IPS-20b (cell line): Measurements from ENCODE around the gene IGF2BP2.

Experiments
- H3K27ac ChIP-seq: one replicate; pipeline ENCODE4 v1.5.1; 2013; ENCODE audit warnings: low read length
- H3K27me3 ChIP-seq: 2 replicates; pipeline ENCODE4 v1.6.1; 2013; ENCODE audit warnings: mild to moderate bottlenecking, low read length, inconsistent platforms; ENCODE audit not compliant: insufficient read depth
- H3K36me3 ChIP-seq: 2 replicates; pipeline ENCODE4 v1.6.1; 2013; ENCODE audit warnings: low read depth, mild to moderate bottlenecking, inconsistent platforms, low read length, moderate library complexity; ENCODE audit not compliant: insufficient read depth
- H3K4me1 ChIP-seq: 2 replicates; pipeline ENCODE4 v1.6.1; 2013; ENCODE audit warnings: mild to moderate bottlenecking, control low read depth, inconsistent platforms, low read length, moderate library complexity; ENCODE audit not compliant: insufficient read depth
- H3K4me3 ChIP-seq: 2 replicates; pipeline ENCODE4 v1.5.1; 2013; ENCODE audit warnings: mild to moderate bottlenecking, low read length, inconsistent platforms
- H3K9ac ChIP-seq: 2 replicates; pipeline ENCODE4 v1.6.1; 2013; ENCODE audit warnings: low read depth, mild to moderate bottlenecking, inconsistent platforms, low read length, moderate library complexity
- H3K9me3 ChIP-seq: 2 replicates; pipeline ENCODE4 v1.6.1; 2013; ENCODE audit warnings: mild to moderate bottlenecking, low read depth, low read length, inconsistent platforms; ENCODE audit not compliant: insufficient read depth

The IGF2BP2 gene

GRCh38 chr3:185741586-185741985, 83.3 kb downstream of the IGF2BP2 start:
- Histone ChIP-seq H3K9me3 (no peaks in the 10 kb centered on the region), H3K4me3 (no peak overlapping the region), H3K4me1 (peaks cover 19% of the 10 kb centered on the region), H3K27me3 (no peaks in the 10 kb centered on the region), H3K36me3 (no peaks in the 10 kb centered on the region), H3K9ac (no peak overlapping the region), H3K27ac (no peak overlapping the region)

DNA sequence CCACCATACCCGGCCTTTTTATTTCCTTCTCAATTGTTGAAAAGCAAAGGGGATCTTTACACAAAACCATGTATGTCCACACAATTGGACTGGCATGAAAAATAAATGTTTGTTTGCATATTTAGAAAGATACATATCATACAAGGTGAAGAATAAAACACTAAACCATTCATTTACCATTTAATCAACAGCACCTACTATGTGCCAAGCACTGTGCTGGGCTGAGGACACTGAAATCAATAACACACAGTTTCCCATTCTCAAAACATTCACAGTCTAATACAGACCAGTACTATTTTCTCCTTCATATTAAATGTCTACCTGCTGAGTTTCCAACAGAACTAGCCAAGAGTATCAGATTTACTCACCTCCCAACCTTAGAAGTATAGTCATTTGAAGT, 84.7 kb downstream of the IGF2BP2 start:
- no peaks in the 10 kb centered on the region for H3K36me3 ChIP-seq
- H3K27me3 ChIP-seq = no peaks in the 10 kb centered on the region
- no peak overlapping the region for H3K27ac ChIP-seq
- no peak overlapping the region for H3K4me3 ChIP-seq
- H3K4me1 ChIP-seq = peaks cover 10% of the 10 kb centered on the region
- no peak overlapping the region for H3K9ac ChIP-seq
- H3K9me3 ChIP-seq = no peaks in the 10 kb centered on the region

DNA sequence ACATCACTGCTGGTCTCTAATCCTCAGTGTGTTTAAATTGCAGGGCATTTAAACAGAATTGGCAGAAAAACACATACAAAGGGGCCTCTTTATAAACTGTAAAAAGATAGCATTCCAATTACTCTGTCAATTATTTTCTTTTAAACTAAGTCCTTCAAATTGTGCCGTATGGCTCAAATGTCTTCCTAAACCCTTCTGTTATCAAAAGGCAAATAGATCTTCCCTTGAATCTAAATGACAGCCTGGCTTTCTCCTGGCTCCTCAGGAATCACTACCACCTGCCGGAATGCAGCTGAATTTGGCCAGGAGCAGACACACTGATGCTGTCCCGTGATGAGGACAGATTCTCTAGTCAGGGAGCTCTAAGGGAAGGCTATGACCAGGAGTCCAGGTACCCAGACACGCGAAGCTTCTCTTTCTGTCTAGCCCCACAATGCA, 85.6 kb downstream of the IGF2BP2 start:
- Histone ChIP-seq H3K27me3 (no peaks in the 10 kb centered on the region), H3K4me1 (peaks cover 8% of the 10 kb centered on the region), H3K4me3 (no peak overlapping the region), H3K36me3 (no peaks in the 10 kb centered on the region), H3K9ac (no peak overlapping the region), H3K9me3 (no peaks in the 10 kb centered on the region), H3K27ac (no peak overlapping the region)

DNA sequence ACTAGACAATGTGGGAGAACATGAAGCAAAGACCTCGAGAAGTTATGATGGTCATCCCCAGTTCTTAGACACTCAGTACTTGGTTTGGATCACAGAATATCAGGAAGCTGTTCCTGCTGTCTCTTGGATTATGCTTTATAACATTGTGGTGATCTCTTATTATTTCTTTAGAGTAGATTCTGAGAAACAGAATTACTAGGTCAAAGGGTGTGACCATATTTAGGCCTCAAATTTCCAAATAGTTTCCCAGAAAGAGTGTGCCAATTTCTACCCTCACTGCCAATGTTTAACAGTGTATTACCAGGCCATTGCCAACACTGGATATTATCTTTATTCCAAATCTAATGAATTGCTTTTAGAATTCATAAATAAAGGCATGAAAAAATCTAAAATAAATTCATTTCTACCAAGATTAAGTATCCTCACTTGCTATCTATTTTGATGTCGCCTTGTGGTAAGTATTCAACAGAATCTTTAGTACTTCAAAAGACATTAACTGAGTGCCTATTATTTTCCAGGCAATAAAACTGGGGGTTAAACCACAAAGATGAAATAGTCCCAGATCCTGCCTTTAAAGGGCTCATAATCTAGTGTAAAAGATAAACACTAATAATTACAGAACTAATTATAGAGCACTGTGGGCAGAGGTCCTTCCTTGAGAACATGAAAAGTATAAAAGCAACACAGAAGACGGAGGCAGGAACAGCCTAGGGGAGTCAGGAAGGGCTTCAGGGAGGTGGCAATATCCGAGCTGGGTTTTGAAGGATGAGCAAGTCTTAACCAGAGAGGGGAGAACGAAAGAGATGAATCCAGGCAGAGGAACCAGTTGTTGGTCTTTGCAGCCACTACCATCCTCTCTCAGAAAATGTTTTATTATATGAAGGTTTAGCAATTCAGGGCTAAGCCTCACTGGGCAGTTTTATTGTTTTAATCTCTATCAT, 86.8 kb downstream of the IGF2BP2 start:
- no peak overlapping the region for H3K27ac ChIP-seq
- no peaks in the 10 kb centered on the region for H3K9me3 ChIP-seq
- no peaks in the 10 kb centered on the region for H3K27me3 ChIP-seq
- H3K9ac ChIP-seq = no peak overlapping the region
- H3K4me3 ChIP-seq = no peak overlapping the region
- H3K4me1 ChIP-seq = peaks cover 9% of the 10 kb centered on the region
- H3K36me3 ChIP-seq = no peaks in the 10 kb centered on the region

- Histone ChIP-seq H3K4me1 (peaks cover 19% of the 10 kb centered on the region), H3K4me3 (no peak overlapping the region), H3K9me3 (no peaks in the 10 kb centered on the region), H3K9ac (no peak overlapping the region), H3K36me3 (no peaks in the 10 kb centered on the region), H3K27ac (no peak overlapping the region), H3K27me3 (no peaks in the 10 kb centered on the region)
These were observed 87.8 kb downstream of the IGF2BP2 start for GRCh38 chr3:185737020-185737419.

DNA sequence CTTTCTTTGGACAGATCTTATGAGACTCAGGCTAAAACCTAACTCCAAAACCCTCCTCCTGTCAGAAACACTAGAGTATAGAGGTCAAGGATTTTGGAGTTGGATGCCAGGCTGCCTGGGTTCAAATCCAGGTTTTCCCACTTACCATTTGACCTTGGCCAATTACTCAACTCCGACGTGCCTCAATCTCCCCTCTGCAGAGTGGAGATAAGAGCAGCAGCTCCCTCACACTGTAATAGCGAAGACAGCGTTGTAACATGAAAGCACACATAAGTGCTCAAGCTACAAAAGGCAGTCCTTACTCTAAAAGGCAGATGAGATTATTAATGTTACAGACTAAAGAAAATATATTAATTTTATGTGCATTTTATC, 90.1 kb downstream of the IGF2BP2 start:
- no peaks in the 10 kb centered on the region for H3K36me3 ChIP-seq
- H3K27ac ChIP-seq = no peak overlapping the region
- no peak overlapping the region for H3K4me3 ChIP-seq
- no peak overlapping the region for H3K9ac ChIP-seq
- no peaks in the 10 kb centered on the region for H3K9me3 ChIP-seq
- H3K4me1 ChIP-seq = peaks cover 19% of the 10 kb centered on the region
- H3K27me3 ChIP-seq = no peaks in the 10 kb centered on the region

GRCh38 chr3:185733980-185734724, 90.7 kb downstream of the IGF2BP2 start:
- H3K36me3 ChIP-seq = no peaks in the 10 kb centered on the region
- no peak overlapping the region for H3K27ac ChIP-seq
- H3K27me3 ChIP-seq = no peaks in the 10 kb centered on the region
- no peak overlapping the region for H3K4me3 ChIP-seq
- no peak overlapping the region for H3K9ac ChIP-seq
- H3K9me3 ChIP-seq = no peaks in the 10 kb centered on the region
- peaks cover 17% of the 10 kb centered on the region for H3K4me1 ChIP-seq

DNA sequence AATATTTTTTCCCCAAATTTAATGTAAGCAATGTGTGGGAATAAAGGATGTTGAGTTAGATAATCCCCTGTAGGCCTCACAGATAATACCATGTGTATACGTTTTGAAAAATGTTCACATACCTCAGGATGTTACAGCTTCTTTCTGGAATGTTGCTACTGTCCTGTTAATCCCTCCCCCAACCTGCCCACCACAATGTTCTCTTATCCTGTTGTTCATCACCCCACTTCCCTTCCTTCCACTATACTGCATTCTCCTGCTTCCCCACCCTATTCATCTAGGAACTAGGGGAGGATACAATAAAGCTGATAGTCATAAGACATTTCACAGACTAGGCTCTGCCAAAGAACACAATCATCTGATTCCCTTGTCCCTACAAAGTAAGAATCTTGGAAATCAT, 92.1 kb downstream of the IGF2BP2 start:
- Histone ChIP-seq H3K27me3 (no peaks in the 10 kb centered on the region), H3K36me3 (no peaks in the 10 kb centered on the region), H3K4me1 (peaks cover 28% of the 10 kb centered on the region), H3K27ac (no peak overlapping the region), H3K9ac (no peak overlapping the region), H3K4me3 (no peak overlapping the region), H3K9me3 (no peaks in the 10 kb centered on the region)

- H3K27me3 ChIP-seq = no peaks in the 10 kb centered on the region
- no peaks in the 10 kb centered on the region for H3K36me3 ChIP-seq
- no peak overlapping the region for H3K27ac ChIP-seq
- no peak overlapping the region for H3K9ac ChIP-seq
- H3K4me3 ChIP-seq = no peak overlapping the region
- no peaks in the 10 kb centered on the region for H3K9me3 ChIP-seq
- H3K4me1 ChIP-seq = peaks cover 44% of the 10 kb centered on the region
These were observed 94.3 kb downstream of the IGF2BP2 start for GRCh38 chr3:185730550-185730949.

GRCh38 chr3:185729337-185730055, 95.3 kb downstream of the IGF2BP2 start:
- Histone ChIP-seq H3K9ac (no peak overlapping the region), H3K27ac (no peak overlapping the region), H3K4me1 (peaks cover 54% of the 10 kb centered on the region), H3K27me3 (no peaks in the 10 kb centered on the region), H3K4me3 (no peak overlapping the region), H3K36me3 (no peaks in the 10 kb centered on the region), H3K9me3 (no peaks in the 10 kb centered on the region)

GRCh38 chr3:185728630-185729336, 96.1 kb downstream of the IGF2BP2 start:
- H3K27ac ChIP-seq = no peak overlapping the region
- no peak overlapping the region for H3K4me3 ChIP-seq

More at GRCh38 chr3:185728630-185729336, 96.1 kb downstream of the IGF2BP2 start:
- Histone ChIP-seq H3K4me1 (peaks cover 56% of the 10 kb centered on the region), H3K9me3 (no peaks in the 10 kb centered on the region), H3K36me3 (no peaks in the 10 kb centered on the region), H3K9ac (no peak overlapping the region; the same call in 1 of the 2 replicates), H3K27me3 (no peaks in the 10 kb centered on the region)
